ENCODE measurements around the gene MKX.

Gene MKX

DNA sequence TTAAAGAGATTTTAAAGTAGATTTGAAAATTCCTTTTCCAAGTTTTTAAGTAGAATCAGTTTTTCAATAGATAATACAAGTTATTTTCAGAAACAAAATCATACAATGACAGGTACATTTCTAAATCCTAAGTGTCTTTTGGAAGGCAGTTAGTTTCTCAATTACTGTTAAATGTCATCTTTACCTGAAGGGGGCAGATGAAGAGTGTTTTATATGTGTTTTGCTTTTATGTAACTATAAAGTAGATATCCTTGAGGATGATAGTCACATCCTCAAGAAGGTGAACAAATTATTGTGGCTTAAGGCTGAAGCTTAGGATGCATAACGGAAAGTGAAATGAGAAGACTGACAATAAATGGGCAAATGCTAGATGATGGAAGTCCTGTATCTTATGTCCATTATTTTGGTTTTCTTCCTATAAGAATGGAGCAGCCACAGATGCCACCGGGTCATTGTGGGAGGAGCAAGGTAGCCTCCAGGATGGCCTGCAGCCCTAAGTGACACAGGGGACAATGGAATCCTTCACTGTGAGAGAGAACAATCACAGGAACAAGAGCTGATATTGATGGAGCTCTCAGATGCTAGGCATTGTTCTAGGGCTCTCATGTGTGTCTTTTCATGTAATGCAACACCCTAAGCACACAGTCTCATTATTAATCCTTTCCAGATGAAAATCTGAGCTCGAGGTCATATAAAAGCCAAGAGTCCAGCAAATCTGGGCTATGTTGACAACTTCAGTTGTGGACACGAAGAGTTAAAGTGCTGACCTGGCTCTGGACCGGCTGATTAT is 14.1 kb upstream of the MKX start:
- H3K4me1 ChIP-seq (ENCODE audit: control insufficient read depth in 5 of 5, insufficient read depth in 5 of 5, low read length in 5 of 5): no peaks in the 10 kb centered on the region
- H3K27ac ChIP-seq (ENCODE audit: low read depth, low read length): no peak overlapping the region
- no peak overlapping the region for H3K9ac ChIP-seq (ENCODE audit: low read length in 5 of 5)
- no peaks in the 10 kb centered on the region for H3K9me3 ChIP-seq (ENCODE audit: control insufficient read depth in 5 of 5, low read length in 5 of 5)
- H3K36me3 ChIP-seq (ENCODE audit: control insufficient read depth in 5 of 5, insufficient read depth in 5 of 5, low read length in 5 of 5): no peaks in the 10 kb centered on the region
- no peak overlapping the region for H3K4me3 ChIP-seq (ENCODE audit: low read depth in 1 of 5, low read length in 5 of 5)
- H3K27me3 ChIP-seq (ENCODE audit: control insufficient read depth in 5 of 5, insufficient read depth in 4 of 5, low read length in 5 of 5): peaks cover 0 to 3% (median 0%) of the 10 kb centered on the region in 5 donors

DNA sequence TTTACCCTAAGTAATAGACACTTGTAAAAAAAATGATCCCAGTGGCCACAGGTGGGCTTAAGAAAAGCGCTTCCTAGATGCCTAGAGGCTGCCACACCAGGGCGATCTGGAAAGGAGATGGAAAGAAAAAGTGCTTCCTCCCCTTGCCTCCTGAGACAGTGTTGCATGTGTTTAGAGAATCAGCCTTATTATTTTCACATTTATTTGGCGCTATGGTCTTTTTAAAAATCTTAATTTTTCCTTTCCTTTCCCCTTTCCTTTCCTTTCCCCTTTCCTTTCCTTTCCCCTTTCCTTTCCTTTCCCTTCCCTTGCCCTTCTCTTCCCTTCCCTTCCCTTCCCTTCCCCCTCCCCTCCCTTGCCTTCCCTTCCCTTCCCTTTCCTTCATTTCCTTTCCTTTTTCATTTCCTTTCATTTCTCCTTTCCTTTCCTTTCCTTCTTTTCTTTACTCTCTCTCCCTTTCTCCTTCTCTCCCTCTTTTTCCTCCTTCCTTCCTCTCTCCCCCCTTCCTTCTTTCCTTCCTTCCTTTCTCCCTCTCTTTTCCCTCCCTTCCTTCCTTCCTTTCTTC is 7.1 kb upstream of the MKX start:
- H3K9me3 ChIP-seq (ENCODE audit: control insufficient read depth in 5 of 5, low read length in 5 of 5): no peaks in the 10 kb centered on the region
- no peak overlapping the region for H3K9ac ChIP-seq (ENCODE audit: low read length in 5 of 5)
- H3K27me3 ChIP-seq (ENCODE audit: control insufficient read depth in 5 of 5, insufficient read depth in 4 of 5, low read length in 5 of 5): peaks cover 0 to 16% (median 9%) of the 10 kb centered on the region in 5 donors
- H3K4me1 ChIP-seq (ENCODE audit: control insufficient read depth in 5 of 5, insufficient read depth in 5 of 5, low read length in 5 of 5): no peaks in the 10 kb centered on the region
- no peak overlapping the region for H3K27ac ChIP-seq (ENCODE audit: low read depth, low read length)
- no peak overlapping the region for H3K4me3 ChIP-seq (ENCODE audit: low read depth in 1 of 5, low read length in 5 of 5)
- no peaks in the 10 kb centered on the region for H3K36me3 ChIP-seq (ENCODE audit: control insufficient read depth in 5 of 5, insufficient read depth in 5 of 5, low read length in 5 of 5)

DNA sequence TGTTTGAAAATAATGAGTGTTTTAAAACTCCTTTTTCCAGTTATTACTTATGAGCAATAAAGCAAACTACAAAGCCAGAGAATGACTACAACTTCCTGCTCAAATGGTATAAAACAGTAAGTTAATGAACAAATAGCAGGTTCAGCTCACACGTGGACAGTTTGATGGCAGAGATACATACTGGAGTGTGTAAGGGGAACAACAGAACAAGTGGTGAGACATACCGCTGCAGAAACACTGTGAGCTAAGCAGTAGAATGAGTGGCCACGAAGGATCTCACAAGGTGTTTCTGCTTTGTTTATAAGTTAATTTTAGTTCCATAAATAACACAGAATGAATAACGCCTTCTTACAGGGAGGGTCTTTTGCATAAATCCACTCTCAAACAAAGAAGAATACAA is 3.0 kb upstream of the MKX start:
- Histone ChIP-seq H3K9ac (ENCODE audit: low read length in 5 of 5) (no peak overlapping the region), H3K27me3 (ENCODE audit: control insufficient read depth in 5 of 5, insufficient read depth in 4 of 5, low read length in 5 of 5) (peaks cover 21 to 50% (median 40%) of the 10 kb centered on the region in 5 donors), H3K36me3 (ENCODE audit: control insufficient read depth in 5 of 5, insufficient read depth in 5 of 5, low read length in 5 of 5) (no peaks in the 10 kb centered on the region), H3K4me1 (ENCODE audit: control insufficient read depth in 5 of 5, insufficient read depth in 5 of 5, low read length in 5 of 5) (peaks cover 3 to 35% (median 30%) of the 10 kb centered on the region in 5 donors), H3K9me3 (ENCODE audit: control insufficient read depth in 5 of 5, low read length in 5 of 5) (no peaks in the 10 kb centered on the region), H3K27ac (ENCODE audit: low read depth, low read length) (no peak overlapping the region), H3K4me3 (ENCODE audit: low read depth in 1 of 5, low read length in 5 of 5) (no peak overlapping the region)

DNA sequence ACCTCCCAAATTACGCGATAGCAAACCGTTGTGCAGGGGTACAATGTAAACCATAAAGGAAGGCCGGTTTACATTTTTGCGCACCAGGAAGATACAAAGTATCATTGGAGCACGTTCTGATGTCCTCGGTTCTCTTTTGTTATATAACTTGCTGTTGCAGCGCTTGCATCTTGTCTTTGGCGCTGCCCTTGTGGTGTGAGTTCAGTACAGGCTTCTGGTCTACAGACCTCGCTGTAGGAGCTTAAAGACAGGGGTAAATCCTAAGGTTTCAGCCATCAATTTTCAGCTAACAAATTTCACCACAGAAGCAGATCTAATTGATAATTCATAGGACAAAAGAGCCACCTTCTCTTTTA is 1.5 kb upstream of the MKX start:
- no peak overlapping the region for H3K4me3 ChIP-seq (ENCODE audit: low read depth in 1 of 5, low read length in 5 of 5)
- H3K36me3 ChIP-seq (ENCODE audit: control insufficient read depth in 5 of 5, insufficient read depth in 5 of 5, low read length in 5 of 5): no peaks in the 10 kb centered on the region
- H3K9me3 ChIP-seq (ENCODE audit: control insufficient read depth in 5 of 5, low read length in 5 of 5): no peaks in the 10 kb centered on the region
- H3K9ac ChIP-seq (ENCODE audit: low read length in 5 of 5): no peak overlapping the region
- peaks cover 21 to 50% (median 41%) of the 10 kb centered on the region in 5 donors for H3K27me3 ChIP-seq (ENCODE audit: control insufficient read depth in 5 of 5, insufficient read depth in 4 of 5, low read length in 5 of 5)
- H3K27ac ChIP-seq (ENCODE audit: low read depth, low read length): no peak overlapping the region
- peaks cover 3 to 48% (median 43%) of the 10 kb centered on the region in 5 donors for H3K4me1 ChIP-seq (ENCODE audit: control insufficient read depth in 5 of 5, insufficient read depth in 5 of 5, low read length in 5 of 5)

DNA sequence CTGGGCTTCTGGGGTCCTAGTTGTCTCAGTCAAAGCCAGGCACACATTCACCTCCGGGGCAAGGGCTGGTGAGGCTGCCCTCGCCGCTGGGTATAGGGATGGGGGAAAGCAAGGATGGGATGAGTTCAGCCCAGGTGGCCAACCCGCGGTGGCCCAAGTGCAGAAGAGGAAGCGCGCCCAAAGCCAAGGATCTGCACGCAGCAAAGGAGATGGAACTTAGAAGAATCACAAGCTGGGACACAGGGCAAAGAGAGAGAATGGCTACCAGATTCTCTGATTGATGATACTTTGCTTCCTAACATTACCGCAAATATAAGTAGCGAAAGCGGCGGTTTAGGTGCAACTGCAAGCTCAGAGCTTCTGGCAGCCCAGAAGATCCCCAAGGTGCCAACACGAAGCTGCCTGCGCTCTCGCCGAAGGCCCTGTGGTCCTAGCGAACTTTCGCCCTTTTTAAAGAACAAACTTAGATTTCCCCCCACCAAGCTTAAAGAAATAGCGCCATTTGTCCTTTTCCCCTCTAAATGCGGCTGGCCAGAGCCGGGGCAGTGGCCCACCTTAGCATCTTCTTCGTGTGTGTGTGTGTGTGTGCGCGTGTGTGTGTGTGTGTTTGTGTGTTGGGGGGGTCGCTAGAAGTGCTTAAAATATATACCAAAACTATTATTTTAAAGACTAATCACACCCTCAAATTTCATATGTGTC is 927 bp upstream of the MKX start:
- H3K27ac ChIP-seq (ENCODE audit: low read depth, low read length): no peak overlapping the region
- H3K27me3 ChIP-seq (ENCODE audit: control insufficient read depth in 5 of 5, insufficient read depth in 4 of 5, low read length in 5 of 5): peaks cover 21 to 52% (median 44%) of the 10 kb centered on the region in 5 donors
- no peaks in the 10 kb centered on the region for H3K36me3 ChIP-seq (ENCODE audit: control insufficient read depth in 5 of 5, insufficient read depth in 5 of 5, low read length in 5 of 5)
- peaks cover 3 to 53% (median 48%) of the 10 kb centered on the region in 5 donors for H3K4me1 ChIP-seq (ENCODE audit: control insufficient read depth in 5 of 5, insufficient read depth in 5 of 5, low read length in 5 of 5)
- H3K9me3 ChIP-seq (ENCODE audit: control insufficient read depth in 5 of 5, low read length in 5 of 5): no peaks in the 10 kb centered on the region
- H3K9ac ChIP-seq (ENCODE audit: low read length in 5 of 5): no peak overlapping the region
- peak overlapping the region; percentile 26 to 72 (median 49) for H3K4me3 ChIP-seq (ENCODE audit: low read depth in 1 of 5, low read length in 5 of 5)

DNA sequence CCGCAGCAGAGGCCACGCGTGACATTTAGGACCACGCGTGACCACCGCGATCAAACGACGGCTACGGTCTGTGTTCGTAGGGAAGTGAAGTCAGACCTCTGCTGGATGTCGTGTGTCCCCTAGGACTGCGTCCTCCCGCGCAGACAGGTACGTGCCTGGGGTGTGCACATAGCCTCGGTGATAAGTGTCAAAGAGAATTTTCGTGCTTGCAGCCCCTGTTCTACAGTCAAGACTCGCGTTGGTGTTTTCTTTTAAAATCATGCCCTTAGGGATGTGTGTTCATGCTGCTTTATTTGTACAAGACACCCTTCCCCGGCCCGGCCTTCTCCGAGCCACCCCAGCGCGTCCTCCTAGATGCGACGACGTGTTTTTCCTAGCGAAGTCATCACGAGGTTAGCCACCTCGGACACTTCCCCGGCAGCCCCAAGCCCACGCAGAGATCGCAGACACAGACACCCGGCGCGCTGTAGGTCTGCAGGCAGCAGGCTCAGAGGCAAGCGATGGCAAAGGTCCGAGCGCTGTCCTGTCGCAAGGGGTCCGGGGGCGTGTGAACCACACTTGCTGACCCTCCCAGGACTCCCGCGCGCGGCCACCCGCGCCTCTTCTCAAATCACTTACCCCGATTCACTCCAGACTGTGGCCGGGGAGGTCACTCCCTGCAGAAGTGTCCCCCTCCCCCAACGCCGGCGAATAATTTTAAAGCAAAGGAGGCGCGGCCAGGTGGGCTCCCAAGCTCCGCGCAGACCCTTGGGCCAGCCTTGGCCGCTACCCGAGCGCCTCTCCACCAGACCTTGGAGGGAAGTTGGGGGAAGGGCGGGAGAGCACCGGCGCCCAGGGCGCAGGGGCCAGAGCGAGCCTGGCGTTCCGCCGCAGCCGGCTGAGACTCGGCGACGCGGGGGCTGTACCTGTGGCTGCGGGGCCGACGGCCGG is 552 bp downstream of the MKX start:
- Histone ChIP-seq H3K27me3 (ENCODE audit: control insufficient read depth in 5 of 5, insufficient read depth in 4 of 5, low read length in 5 of 5) (peaks cover 21 to 57% (median 50%) of the 10 kb centered on the region in 5 donors), H3K4me3 (ENCODE audit: low read depth in 1 of 5, low read length in 5 of 5) (peak overlapping the region; percentile 23 to 84 (median 72)), H3K9me3 (ENCODE audit: control insufficient read depth in 5 of 5, low read length in 5 of 5) (no peaks in the 10 kb centered on the region), H3K36me3 (ENCODE audit: control insufficient read depth in 5 of 5, insufficient read depth in 5 of 5, low read length in 5 of 5) (no peaks in the 10 kb centered on the region), H3K9ac (ENCODE audit: low read length in 5 of 5) (no peak overlapping the region), H3K27ac (ENCODE audit: low read depth, low read length) (no peak overlapping the region), H3K4me1 (ENCODE audit: control insufficient read depth in 5 of 5, insufficient read depth in 5 of 5, low read length in 5 of 5) (peaks cover 3 to 59% (median 52%) of the 10 kb centered on the region in 5 donors)

DNA sequence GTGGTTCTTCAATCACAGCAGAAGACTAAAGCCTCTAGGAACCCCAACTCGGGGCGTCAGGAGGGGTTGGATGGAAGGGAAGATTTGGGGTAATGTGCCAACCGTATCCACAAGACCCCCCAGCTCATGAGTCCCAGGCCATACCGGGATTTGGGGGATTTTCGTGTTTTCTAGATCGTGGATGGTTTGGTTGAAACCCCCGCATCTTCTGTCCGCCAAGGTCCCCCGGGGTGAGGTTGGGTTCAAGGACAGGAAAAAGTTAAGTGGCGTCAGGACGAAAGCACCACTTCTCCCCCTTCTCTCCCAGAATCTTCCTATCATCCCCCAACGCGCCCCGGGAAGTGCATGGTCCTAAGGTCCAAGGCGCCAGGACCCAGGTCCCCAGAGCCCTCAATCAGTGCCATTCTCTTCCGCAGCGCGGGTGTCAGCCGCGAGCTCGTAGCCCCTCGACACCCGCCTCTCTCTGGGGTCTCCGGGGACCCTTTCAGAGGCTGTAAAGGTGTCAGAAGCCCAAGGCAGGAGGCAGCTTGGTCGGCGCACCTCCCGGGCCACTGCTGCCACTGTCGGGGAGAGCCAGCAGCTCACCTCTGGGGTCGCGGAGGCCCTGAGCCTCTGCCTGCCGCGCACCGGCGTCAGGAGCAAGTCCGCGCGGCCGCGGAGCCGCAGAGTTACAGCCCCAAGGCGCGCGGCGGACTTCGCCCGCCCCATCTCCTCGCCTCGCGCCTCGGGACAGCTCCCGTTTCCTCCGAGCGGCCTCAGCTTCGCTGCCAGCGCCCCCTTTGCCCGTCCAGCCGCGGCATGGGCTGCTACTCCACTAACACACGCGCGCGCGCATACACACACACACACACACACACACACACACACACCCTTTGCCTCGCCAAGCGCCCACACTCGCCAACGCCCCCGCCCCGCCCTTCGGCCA is 1.5 kb downstream of the MKX start:
- Histone ChIP-seq H3K36me3 (ENCODE audit: control insufficient read depth in 5 of 5, insufficient read depth in 5 of 5, low read length in 5 of 5) (no peaks in the 10 kb centered on the region), H3K9ac (ENCODE audit: low read length in 5 of 5) (peak overlapping the region in 2 of 5 donors; percentile 46 to 77), H3K27ac (ENCODE audit: low read depth, low read length) (peak overlapping the region; percentile 57), H3K4me1 (ENCODE audit: control insufficient read depth in 5 of 5, insufficient read depth in 5 of 5, low read length in 5 of 5) (peaks cover 3 to 59% (median 52%) of the 10 kb centered on the region in 5 donors), H3K27me3 (ENCODE audit: control insufficient read depth in 5 of 5, insufficient read depth in 4 of 5, low read length in 5 of 5) (peaks cover 21 to 54% (median 47%) of the 10 kb centered on the region in 5 donors), H3K4me3 (ENCODE audit: low read depth in 1 of 5, low read length in 5 of 5) (peak overlapping the region; percentile 65 to 84 (median 72)), H3K9me3 (ENCODE audit: control insufficient read depth in 5 of 5, low read length in 5 of 5) (no peaks in the 10 kb centered on the region)

DNA sequence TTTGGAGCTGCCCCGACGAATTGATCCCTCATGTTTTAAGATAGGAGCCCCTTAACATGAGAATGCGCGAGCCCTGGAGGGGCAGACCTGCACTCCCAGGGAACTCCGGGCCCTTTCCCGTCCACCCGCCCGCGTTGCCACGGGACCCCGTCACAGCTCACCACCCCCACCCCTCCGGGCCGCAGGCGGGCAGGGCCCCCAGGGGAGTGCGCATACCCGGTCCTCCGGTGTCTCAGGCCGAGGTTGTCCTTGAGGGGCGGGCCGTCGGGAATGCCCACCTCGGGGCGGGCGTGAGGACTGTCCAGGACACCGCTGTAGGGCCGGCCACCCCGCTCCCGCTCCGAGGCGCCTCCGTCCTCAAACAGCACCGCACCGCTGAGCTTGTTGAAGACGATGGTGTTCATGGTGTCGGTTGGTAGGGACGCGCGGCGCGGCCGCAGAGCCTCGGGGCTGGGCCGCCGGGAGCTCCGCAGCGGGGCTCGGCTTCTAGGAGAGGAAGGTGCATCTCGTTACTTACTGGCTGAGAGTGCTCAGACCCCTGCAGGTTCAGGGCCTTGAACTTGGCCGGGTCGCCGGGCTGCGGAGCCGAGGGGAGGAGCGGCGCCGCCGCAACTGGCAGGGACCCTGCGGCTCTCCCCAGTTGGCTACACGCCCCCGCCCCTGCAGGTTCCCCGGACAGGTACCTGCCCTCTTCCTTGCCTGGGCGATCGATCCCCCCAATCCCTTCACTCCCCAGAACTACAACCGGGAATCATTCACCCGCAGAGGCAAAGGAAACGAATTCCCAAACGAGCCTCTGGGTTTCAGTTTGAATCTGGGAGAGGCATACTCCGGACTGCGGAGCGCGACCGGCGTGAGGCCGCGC is 2.4 kb downstream of the MKX start:
- peaks cover 3 to 59% (median 52%) of the 10 kb centered on the region in 5 donors for H3K4me1 ChIP-seq (ENCODE audit: control insufficient read depth in 5 of 5, insufficient read depth in 5 of 5, low read length in 5 of 5)
- no peaks in the 10 kb centered on the region for H3K36me3 ChIP-seq (ENCODE audit: control insufficient read depth in 5 of 5, insufficient read depth in 5 of 5, low read length in 5 of 5)
- peak overlapping the region; percentile 65 to 84 (median 72) for H3K4me3 ChIP-seq (ENCODE audit: low read depth in 1 of 5, low read length in 5 of 5)
- H3K9me3 ChIP-seq (ENCODE audit: control insufficient read depth in 5 of 5, low read length in 5 of 5): no peaks in the 10 kb centered on the region
- H3K27ac ChIP-seq (ENCODE audit: low read depth, low read length): peak overlapping the region; percentile 57
- H3K9ac ChIP-seq (ENCODE audit: low read length in 5 of 5): peak overlapping the region in 2 of 5 donors; percentile 46 to 77
- H3K27me3 ChIP-seq (ENCODE audit: control insufficient read depth in 5 of 5, insufficient read depth in 4 of 5, low read length in 5 of 5): peaks cover 21 to 54% (median 43%) of the 10 kb centered on the region in 5 donors
